NCI-H82 treated with DMSO at 0.1 percent for 48 hours (cell line): ENCODE measurements around the gene F8A2.
"Not testable (repeated sequence)": the region's sequence is repeated elsewhere in the genome, so short reads cannot be mapped to it uniquely, and the experiment has no call there.

Experiments used
- DNase-seq: peaks from one replicate; lab custom pipeline; 2025; ENCODE audit not compliant: unreplicated experiment; lab: John Stamatoyannopoulos, UW

The F8A2 gene

GRCh38 chrX:155381843-155382528 is at the start of gene F8A2:
Gene F8A2, plus strand, starts transcription at chrX:155382095. Its CDS starts 20 bp downstream, at chrX:155382115.
- DNase-seq = not testable (repeated sequence)

- no peak for DNase-seq
Measured at GRCh38 chrX:155333544-155334100, 48.3 kb upstream of the F8A2 start.

GRCh38 chrX:155334486-155335336 is 47.2 kb upstream of the F8A2 start, which contains the start of gene CLIC2:
Gene CLIC2, minus strand, starts transcription at chrX:155334614. Its CDS starts 187 bp downstream, at chrX:155334427.
- DNase-seq = no peak

GRCh38 chrX:155335337-155335712 is 46.6 kb upstream of the F8A2 start:
- DNase-seq = not testable (repeated sequence)

- not testable (repeated sequence) for DNase-seq
Measured at GRCh38 chrX:155345689-155346088, 36.2 kb upstream of the F8A2 start.

GRCh38 chrX:155349448-155349847 is 32.4 kb upstream of the F8A2 start:
- DNase-seq = not testable (repeated sequence)

GRCh38 chrX:155363712-155364111 is 18.2 kb upstream of the F8A2 start:
- not testable (repeated sequence) for DNase-seq

- not testable (repeated sequence) for DNase-seq
Measured at GRCh38 chrX:155373777-155374458, 8.0 kb upstream of the F8A2 start.

GRCh38 chrX:155379802-155380201 is 2.1 kb upstream of the F8A2 start:
- DNase-seq = not testable (repeated sequence)

- not testable (repeated sequence) for DNase-seq
Measured at GRCh38 chrX:155382529-155382967, 653 bp downstream of the F8A2 start.

GRCh38 chrX:155389634-155390033 is 7.7 kb downstream of the F8A2 start:
- no peak for DNase-seq

- DNase-seq = not testable (repeated sequence)
Measured at GRCh38 chrX:155394747-155395276, 12.9 kb downstream of the F8A2 start.

GRCh38 chrX:155406429-155406828 is 24.5 kb downstream of the F8A2 start:
- DNase-seq = no peak

GRCh38 chrX:155417769-155418168 is 35.9 kb downstream of the F8A2 start:
- DNase-seq = no peak
